ENCODE data around the gene SEC24B. TPM values are rescaled to one million over a fixed set of nuclear protein-coding genes. Genes with fewer than 3 reads are reported as not detected.
A peak's percentile ranks its signal among the peaks of the same experiment; 100 is the strongest.

SEC24B gene
- total and polyA plus RNA-seq, 4 experiments from 2014 or later, result 12.1 to 37.7 (median 32.4) TPM

- Mint-ChIP-seq H3K36me3 (peaks cover 13 to 25% of the 10 kb centered on the region in 2 donors), H3K4me1 (peaks cover 16 to 24% (median 24%) of the 10 kb centered on the region in 4 donors), H3K4me3 (no peak overlapping the region), H3K27ac (peak overlapping the region in 3 of 7 donors; percentile 5 to 74 (median 58)), H3K27me3 (no peaks in the 10 kb centered on the region), H3K9me3 (no peaks in the 10 kb centered on the region)
- Histone ChIP-seq H3K36me3 (ENCODE audit: insufficient read depth, low read length) (peaks cover 6% of the 10 kb centered on the region), H3K4me1 (ENCODE audit: insufficient read depth, low read length) (peaks cover 9% of the 10 kb centered on the region), H3K27me3 (ENCODE audit: insufficient read depth, low read length) (no peaks in the 10 kb centered on the region), H3K27ac (ENCODE audit: low read depth, low read length) (no peak overlapping the region), H3K9me3 (ENCODE audit: control insufficient read depth in 1 of 2, low read length in 2 of 2) (no peaks in the 10 kb centered on the region), H3K4me3 (ENCODE audit: low read length in 2 of 2) (no peak overlapping the region)
- intact Hi-C loops (cut with micrococcal nuclease), result no loop called here
- POLR2A ChIA-PET (ENCODE audit: partially characterized antibody), result interaction anchor here (2.9 kb wide), 1 partner anchor 15 kb away, joined by 13 read pairs; the partner anchor contains the start of gene MCUB
- CTCF ChIA-PET (ENCODE audit: partially characterized antibody), result interaction anchor here (1.3 kb wide), 1 partner anchor 117 kb away, joined by 3 read pairs; no protein-coding TSS in a partner anchor
- DNase-seq, result no peak
These were observed 111.8 kb downstream of the SEC24B start for GRCh38 chr4:109545401-109545800.

- DNase-seq, result no peak
- no peak overlapping the region for H3K4me3 ChIP-seq (ENCODE audit: low read length in 2 of 2)
- Mint-ChIP-seq H3K36me3 (peaks cover 11 to 16% of the 10 kb centered on the region in 2 donors), H3K4me3 (no peak overlapping the region), H3K27me3 (no peaks in the 10 kb centered on the region), H3K4me1 (peaks cover 16 to 25% (median 24%) of the 10 kb centered on the region in 4 donors), H3K9me3 (no peaks in the 10 kb centered on the region), H3K27ac (peak overlapping the region in 1 of 7 donors; percentile 13)
- ChIA-PET POLR2A (ENCODE audit: partially characterized antibody) (interaction anchor here (0.7 to 2.9 kb wide), 2 partner anchors 13 to 199 kb away, joined by 5 to 13 read pairs; partner anchors contain the start of gene MCUB), CTCF (ENCODE audit: partially characterized antibody) (interaction anchor here (1.0 to 3.5 kb wide), 3 partner anchors 9 to 112 kb away, joined by 3 to 12 read pairs (median 4); no protein-coding TSS in a partner anchor)
- peaks cover 9% of the 10 kb centered on the region for H3K4me1 ChIP-seq (ENCODE audit: insufficient read depth, low read length)
- no peak overlapping the region for H3K27ac ChIP-seq (ENCODE audit: low read depth, low read length)
- no peaks in the 10 kb centered on the region for H3K27me3 ChIP-seq (ENCODE audit: insufficient read depth, low read length)
- H3K36me3 ChIP-seq (ENCODE audit: insufficient read depth, low read length), result no peaks in the 10 kb centered on the region
- intact Hi-C loops (cut with micrococcal nuclease), result no loop called here
- no peaks in the 10 kb centered on the region for H3K9me3 ChIP-seq (ENCODE audit: control insufficient read depth in 1 of 2, low read length in 2 of 2)
These were observed 113.8 kb downstream of the SEC24B start for GRCh38 chr4:109547394-109547793.

GRCh38 chr4:109548655-109549054, 115.0 kb downstream of the SEC24B start:
- Histone ChIP-seq H3K4me3 (ENCODE audit: low read length in 2 of 2) (no peak overlapping the region), H3K27ac (ENCODE audit: low read depth, low read length) (no peak overlapping the region), H3K9me3 (ENCODE audit: control insufficient read depth in 1 of 2, low read length in 2 of 2) (no peaks in the 10 kb centered on the region), H3K27me3 (ENCODE audit: insufficient read depth, low read length) (no peaks in the 10 kb centered on the region), H3K4me1 (ENCODE audit: insufficient read depth, low read length) (peaks cover 9% of the 10 kb centered on the region), H3K36me3 (ENCODE audit: insufficient read depth, low read length) (no peaks in the 10 kb centered on the region)
- peak overlapping the region in 2 of 8 donors; percentile 9 to 30 for H3K4me3 Mint-ChIP-seq
- H3K27me3 Mint-ChIP-seq, result no peaks in the 10 kb centered on the region
- H3K4me1 Mint-ChIP-seq, result peaks cover 16 to 24% (median 24%) of the 10 kb centered on the region in 4 donors
- intact Hi-C loops (cut with micrococcal nuclease), result no loop called here
- ChIA-PET CTCF (ENCODE audit: partially characterized antibody) (interaction anchor here (3.5 kb wide), 1 partner anchor 110 kb away, joined by 12 read pairs; no protein-coding TSS in a partner anchor), POLR2A (ENCODE audit: partially characterized antibody) (no interaction called here)
- H3K36me3 Mint-ChIP-seq, result peaks cover 3 to 9% of the 10 kb centered on the region in 2 donors
- H3K9me3 Mint-ChIP-seq, result no peaks in the 10 kb centered on the region
- peak overlapping the region in 6 of 7 donors; percentile 0 to 80 (median 7) for H3K27ac Mint-ChIP-seq
- no peak for DNase-seq

GRCh38 chr4:109552237-109552636, 118.6 kb downstream of the SEC24B start:
- Histone ChIP-seq H3K27me3 (ENCODE audit: insufficient read depth, low read length) (no peaks in the 10 kb centered on the region), H3K4me3 (ENCODE audit: low read length in 2 of 2) (no peak overlapping the region), H3K27ac (ENCODE audit: low read depth, low read length) (no peak overlapping the region), H3K36me3 (ENCODE audit: insufficient read depth, low read length) (no peaks in the 10 kb centered on the region), H3K4me1 (ENCODE audit: insufficient read depth, low read length) (peaks cover 9% of the 10 kb centered on the region), H3K9me3 (ENCODE audit: control insufficient read depth in 1 of 2, low read length in 2 of 2) (no peaks in the 10 kb centered on the region)
- H3K4me3 Mint-ChIP-seq, result no peak overlapping the region
- H3K36me3 Mint-ChIP-seq, result peaks cover 8 to 11% of the 10 kb centered on the region in 2 donors
- intact Hi-C loops (cut with micrococcal nuclease), result no loop called here
- CTCF ChIA-PET (ENCODE audit: partially characterized antibody), result interaction anchor here (0.8 to 1.1 kb wide), 4 partner anchors 22 to 119 kb away, joined by 3 to 4 read pairs (median 3); partner anchors contain the start of gene SEC24B
- peaks cover 22 to 33% (median 22%) of the 10 kb centered on the region in 4 donors for H3K4me1 Mint-ChIP-seq
- no peak for DNase-seq
- no peak overlapping the region for H3K27ac Mint-ChIP-seq
- no peaks in the 10 kb centered on the region for H3K27me3 Mint-ChIP-seq
- peaks cover 0 to 1% (median 0%) of the 10 kb centered on the region in 8 donors for H3K9me3 Mint-ChIP-seq
- POLR2A ChIA-PET (ENCODE audit: partially characterized antibody), result no interaction called here

- Mint-ChIP-seq H3K27me3 (no peaks in the 10 kb centered on the region), H3K9me3 (peaks cover 0 to 1% (median 0%) of the 10 kb centered on the region in 8 donors), H3K4me3 (no peak overlapping the region), H3K27ac (peak overlapping the region in 3 of 7 donors; percentile 18 to 80 (median 42)), H3K4me1 (peaks cover 15 to 27% (median 16%) of the 10 kb centered on the region in 4 donors), H3K36me3 (peaks cover 8 to 11% of the 10 kb centered on the region in 2 donors)
- Histone ChIP-seq H3K27ac (ENCODE audit: low read depth, low read length) (no peak overlapping the region), H3K27me3 (ENCODE audit: insufficient read depth, low read length) (no peaks in the 10 kb centered on the region), H3K9me3 (ENCODE audit: control insufficient read depth in 1 of 2, low read length in 2 of 2) (no peaks in the 10 kb centered on the region), H3K36me3 (ENCODE audit: insufficient read depth, low read length) (no peaks in the 10 kb centered on the region), H3K4me1 (ENCODE audit: insufficient read depth, low read length) (peaks cover 8% of the 10 kb centered on the region), H3K4me3 (ENCODE audit: low read length in 2 of 2) (no peak overlapping the region)
- DNase-seq, result no peak
- POLR2A ChIA-PET (ENCODE audit: partially characterized antibody), result no interaction called here
- CTCF ChIA-PET (ENCODE audit: partially characterized antibody), result no interaction called here
- intact Hi-C loops (cut with micrococcal nuclease), result no loop called here
These were observed 119.5 kb downstream of the SEC24B start for GRCh38 chr4:109553130-109553529.

GRCh38 chr4:109554971-109555370, 121.4 kb downstream of the SEC24B start:
- no peaks in the 10 kb centered on the region for H3K27me3 Mint-ChIP-seq
- H3K27ac Mint-ChIP-seq, result peak overlapping the region in 3 of 7 donors; percentile 9 to 26 (median 24)
- H3K9me3 Mint-ChIP-seq, result peaks cover 0 to 1% (median 0%) of the 10 kb centered on the region in 8 donors
- ChIA-PET CTCF (ENCODE audit: partially characterized antibody) (no interaction called here), POLR2A (ENCODE audit: partially characterized antibody) (no interaction called here)
- H3K4me3 ChIP-seq (ENCODE audit: low read length in 2 of 2), result no peak overlapping the region
- peaks cover 15 to 25% (median 19%) of the 10 kb centered on the region in 4 donors for H3K4me1 Mint-ChIP-seq
- no peaks in the 10 kb centered on the region for H3K27me3 ChIP-seq (ENCODE audit: insufficient read depth, low read length)
- H3K36me3 Mint-ChIP-seq, result peaks cover 7 to 11% of the 10 kb centered on the region in 2 donors
- peaks cover 14% of the 10 kb centered on the region for H3K4me1 ChIP-seq (ENCODE audit: insufficient read depth, low read length)
- intact Hi-C loops (cut with micrococcal nuclease), result no loop called here
- H3K9me3 ChIP-seq (ENCODE audit: control insufficient read depth in 1 of 2, low read length in 2 of 2), result no peaks in the 10 kb centered on the region
- no peaks in the 10 kb centered on the region for H3K36me3 ChIP-seq (ENCODE audit: insufficient read depth, low read length)
- no peak overlapping the region for H3K4me3 Mint-ChIP-seq
- no peak for DNase-seq
- H3K27ac ChIP-seq (ENCODE audit: low read depth, low read length), result no peak overlapping the region

GRCh38 chr4:109557433-109557832, 123.8 kb downstream of the SEC24B start:
- Histone ChIP-seq H3K9me3 (ENCODE audit: control insufficient read depth in 1 of 2, low read length in 2 of 2) (no peaks in the 10 kb centered on the region), H3K4me3 (ENCODE audit: low read length in 2 of 2) (no peak overlapping the region), H3K4me1 (ENCODE audit: insufficient read depth, low read length) (peaks cover 27% of the 10 kb centered on the region), H3K27ac (ENCODE audit: low read depth, low read length) (no peak overlapping the region), H3K27me3 (ENCODE audit: insufficient read depth, low read length) (no peaks in the 10 kb centered on the region), H3K36me3 (ENCODE audit: insufficient read depth, low read length) (no peaks in the 10 kb centered on the region)
- ChIA-PET CTCF (ENCODE audit: partially characterized antibody) (interaction anchor here (1.3 to 1.5 kb wide), 2 partner anchors 9 to 105 kb away, joined by 3 to 4 read pairs; no protein-coding TSS in a partner anchor), POLR2A (ENCODE audit: partially characterized antibody) (interaction anchor here (1.0 to 4.6 kb wide), 4 partner anchors 17 to 146 kb away, joined by 4 to 53 read pairs (median 14); partner anchors contain the start of genes CASP6 and SEC24B)
- Mint-ChIP-seq H3K27me3 (no peaks in the 10 kb centered on the region), H3K27ac (no peak overlapping the region), H3K9me3 (peaks cover 0 to 1% (median 0%) of the 10 kb centered on the region in 8 donors), H3K4me1 (peaks cover 20 to 39% (median 33%) of the 10 kb centered on the region in 4 donors), H3K4me3 (no peak overlapping the region), H3K36me3 (peaks cover 7 to 19% of the 10 kb centered on the region in 2 donors)
- no peak for DNase-seq
- intact Hi-C loops (cut with micrococcal nuclease), result loop anchor here (1.0 kb wide), 1 partner anchor 125 kb away; no protein-coding TSS in a partner anchor
